Transverse colon (tissue), 4 donors: Measurements from ENCODE around the gene KCNH1. TPM values are rescaled to one million over a fixed set of nuclear protein-coding genes. Genes with fewer than 3 reads are reported as not detected.

ENCODE experiments used
- DNase-seq: peaks from one replicate; pipeline ENCODE4 v3.0.0-alpha.2; 2019
- H3K27ac ChIP-seq, 4 donors: fragments of 200-600 bp; sonication (generic); 2 replicates each; pipeline ENCODE4 v1.5.1; 2016 to 2018; ENCODE audit warnings: inconsistent platforms in 4 of 4
- H3K27me3 ChIP-seq: fragments of 200-600 bp; sonication (generic); 2 replicates; pipeline ENCODE4 v1.5.1; 2017; ENCODE audit warnings: inconsistent platforms
- H3K36me3 ChIP-seq, 4 donors: fragments of 200-600 bp; sonication (generic); 2 replicates each; pipeline ENCODE4 v1.5.1; 2017 to 2019; ENCODE audit warnings: inconsistent platforms in 4 of 4
- H3K4me1 ChIP-seq, 4 donors: fragments of 200-600 bp; sonication (generic); 2 replicates each; pipeline ENCODE4 v1.5.1; 2017 to 2020; ENCODE audit warnings: inconsistent platforms in 4 of 4
- H3K4me3 ChIP-seq, 4 donors: fragments of 200-600 bp; sonication (generic); 1 replicate in 1 of 4; 2 replicates in 3 of 4; pipeline versions ENCODE4 v1.5.1 to v1.6.1; 2017 to 2019; ENCODE audit warnings: inconsistent platforms in 4 of 4
- H3K9me3 ChIP-seq, 2 donors: fragments of 200-600 bp; sonication (generic); 2 replicates each; pipeline ENCODE4 v1.5.1; 2017 to 2019; ENCODE audit warnings: inconsistent platforms in 2 of 2
- CTCF ChIP-seq, 5 experiments: fragments of 200-600 bp in 3 of 5; fragments of 450-650 bp in 2 of 5; sonication (generic) in 3 of 5; IDR thresholded peaks; 1 replicate in 2 of 5; 2 replicates in 3 of 5; pipeline ENCODE4 v1.5.1; 2016 to 2017; ENCODE audit warnings: antibody characterized with exemption in 5 of 5, inconsistent platforms in 3 of 5, mild to moderate bottlenecking in 2 of 5, moderate library complexity in 1 of 5
- EP300 ChIP-seq: sonication (generic); formaldehyde crosslinking; IDR thresholded peaks from one replicate; pipeline ENCODE4 v1.6.1; 2017; ENCODE audit warnings: antibody characterized with exemption, low read depth
- POLR2A ChIP-seq: fragments of 450-650 bp; IDR thresholded peaks from one replicate; pipeline ENCODE4 v1.6.1; 2016; ENCODE audit warnings: antibody characterized with exemption, mild to moderate bottlenecking, moderate library complexity
- POLR2AphosphoS5 ChIP-seq, 3 donors: sonication (generic); formaldehyde crosslinking; IDR thresholded peaks; one replicate each; pipeline ENCODE4 v1.6.1; 2016; ENCODE audit warnings: antibody characterized with exemption in 3 of 3
- WGBS, 2 donors: methylation state at CpG; one replicate each; pipeline ENCODE4 v1.1.5; 2018; ENCODE audit warnings: low coverage in 1 of 2; 5-methylcytosine and 5-hydroxymethylcytosine counted together
- in situ Hi-C, 4 donors: fragments of 200-750 bp; cut with MboI; loops; one replicate each; pipeline versions ENCODE4 v1.15.0 to v1.15.1; 2017; ENCODE audit warnings: low sequenced_read_pairs in 3 of 4, low pct_ligation_motif_present in 1 of 4, low pct_unique_long_range_greater_than_20kb in 1 of 4
- intact Hi-C: fragments of 100-400 bp; cut with DNase I; formaldehyde crosslinking; loops from one replicate; pipeline ENCODE4 v1.15.1; 2023; ENCODE audit warnings: low total_unique reads
- total RNA-seq, 4 donors: library from RNA; depleted of rRNA; stranded (reverse); fragments of >200 nt; gene quantifications; one replicate each; pipeline ENCODE4 v1.1.0, GENCODE V29; 2016

Gene KCNH1
- total RNA-seq, 4 donors from 2014 or later: 0.55 to 9.4 (median 2.2) TPM

- H3K9me3 ChIP-seq: no peaks in the 10 kb centered on the region
- no peaks in the 10 kb centered on the region for H3K36me3 ChIP-seq
- no peak for TF ChIP-seq POLR2A
- no peak for TF ChIP-seq EP300
- no peak for TF ChIP-seq POLR2AphosphoS5 (IDR thresholded peaks at IDR 0.05)
- no peak for TF ChIP-seq CTCF (IDR thresholded peaks at IDR 0.05)
- intact Hi-C loops (no loop called here), in situ Hi-C loops (no loop called here)
- no peaks in the 10 kb centered on the region for H3K4me1 ChIP-seq
- H3K4me3 ChIP-seq: no peak overlapping the region
- 26 to 45% methylated on average over 3 to 4 of the region's 4 CpGs for WGBS, 2 donors
- no peak for DNase-seq
- H3K27ac ChIP-seq: no peak overlapping the region
- no peaks in the 10 kb centered on the region for H3K27me3 ChIP-seq
Measured at GRCh38 chr1:210905365-210905904, 228.5 kb downstream of the KCNH1 start.

GRCh38 chr1:210901981-210902770, 231.8 kb downstream of the KCNH1 start:
- 70 to 87% methylated on average over 3 to 8 of the region's 8 CpGs for WGBS, 2 donors
- DNase-seq: no peak
- Histone ChIP-seq H3K9me3 (no peaks in the 10 kb centered on the region), H3K4me1 (no peaks in the 10 kb centered on the region), H3K4me3 (no peak overlapping the region), H3K27me3 (no peaks in the 10 kb centered on the region), H3K27ac (no peak overlapping the region), H3K36me3 (no peaks in the 10 kb centered on the region)
- intact Hi-C loops (no loop called here), in situ Hi-C loops (no loop called here)
- no peak for TF ChIP-seq EP300
- no peak for TF ChIP-seq CTCF (IDR thresholded peaks at IDR 0.05)
- TF ChIP-seq POLR2A: no peak
- no peak for TF ChIP-seq POLR2AphosphoS5 (IDR thresholded peaks at IDR 0.05)

- H3K27me3 ChIP-seq: no peaks in the 10 kb centered on the region
- H3K27ac ChIP-seq: no peak overlapping the region
- intact Hi-C loops: no loop called here
- H3K4me1 ChIP-seq: no peaks in the 10 kb centered on the region
- no peaks in the 10 kb centered on the region for H3K9me3 ChIP-seq
- 64 to 65% methylated on average over 2 of the region's 2 CpGs for WGBS, 2 donors
- H3K36me3 ChIP-seq: no peaks in the 10 kb centered on the region
- TF ChIP-seq POLR2AphosphoS5 (IDR thresholded peaks at IDR 0.05) (no peak), POLR2A (no peak), CTCF (IDR thresholded peaks at IDR 0.05) (no peak), EP300 (no peak)
- H3K4me3 ChIP-seq: no peak overlapping the region
- in situ Hi-C loops: no loop called here
- no peak for DNase-seq
Measured at GRCh38 chr1:210900820-210901219, 233.1 kb downstream of the KCNH1 start.

- DNase-seq: no peak
- in situ Hi-C loops: no loop called here
- Histone ChIP-seq H3K4me3 (no peak overlapping the region), H3K27me3 (no peaks in the 10 kb centered on the region), H3K9me3 (no peaks in the 10 kb centered on the region), H3K36me3 (no peaks in the 10 kb centered on the region), H3K4me1 (no peaks in the 10 kb centered on the region), H3K27ac (no peak overlapping the region)
- intact Hi-C loops: no loop called here
- 50 to 58% methylated on average over 2 of the region's 2 CpGs for WGBS, 2 donors
- TF ChIP-seq CTCF (IDR thresholded peaks at IDR 0.05) (no peak), POLR2AphosphoS5 (IDR thresholded peaks at IDR 0.05) (no peak), POLR2A (no peak), EP300 (no peak)
Measured at GRCh38 chr1:210900079-210900478, 233.9 kb downstream of the KCNH1 start.
